HTERT RPE-1 (cell line): ENCODE measurements around the gene DDB1.

ENCODE experiments used
- in situ Hi-C: fragments of 300-500 bp; cut with MboI; formaldehyde crosslinking; loops from 4 replicates; pipeline ENCODE4 v1.14.3; 2020; ENCODE audit warnings: low sequenced_read_pairs

The DDB1 gene

DNA sequence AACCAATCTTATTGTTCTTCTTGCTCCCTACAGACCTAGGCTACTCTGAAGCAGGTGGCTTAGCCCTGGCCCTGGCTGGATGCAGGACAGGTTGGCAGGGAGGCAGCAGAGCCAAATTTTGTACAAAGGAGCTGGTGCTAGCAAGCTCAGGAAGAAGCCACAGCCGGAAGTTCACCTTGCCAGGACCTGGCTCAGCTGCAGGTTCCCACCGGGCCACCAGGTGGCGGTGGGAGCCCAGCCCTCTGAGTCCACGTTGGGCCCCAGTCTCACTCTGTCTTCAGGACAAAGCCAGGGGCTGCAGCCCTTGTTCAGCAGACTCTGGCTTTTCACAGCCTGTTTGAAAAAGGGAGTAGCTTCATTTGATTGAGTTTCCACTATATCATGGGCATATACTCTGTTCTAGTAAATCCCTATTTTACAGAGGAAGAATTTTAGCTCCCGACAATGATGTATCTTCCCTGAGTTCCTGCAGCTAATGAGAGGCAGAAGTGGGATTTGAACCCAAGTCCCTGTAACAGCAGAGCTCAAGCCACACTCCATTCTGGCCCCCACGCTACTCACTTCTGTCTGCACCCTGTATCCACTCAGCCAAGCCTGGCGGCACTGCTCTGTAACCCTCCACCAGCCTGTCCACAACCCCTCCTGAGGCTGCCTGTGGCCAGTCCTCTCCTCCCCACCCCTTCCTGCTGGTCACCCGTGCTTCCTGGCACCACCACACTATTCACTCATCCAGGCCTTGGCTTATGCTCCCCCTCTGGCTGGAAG lies 3.4 kb upstream of the DDB1 start:
- in situ Hi-C loops, result no loop called here

DNA sequence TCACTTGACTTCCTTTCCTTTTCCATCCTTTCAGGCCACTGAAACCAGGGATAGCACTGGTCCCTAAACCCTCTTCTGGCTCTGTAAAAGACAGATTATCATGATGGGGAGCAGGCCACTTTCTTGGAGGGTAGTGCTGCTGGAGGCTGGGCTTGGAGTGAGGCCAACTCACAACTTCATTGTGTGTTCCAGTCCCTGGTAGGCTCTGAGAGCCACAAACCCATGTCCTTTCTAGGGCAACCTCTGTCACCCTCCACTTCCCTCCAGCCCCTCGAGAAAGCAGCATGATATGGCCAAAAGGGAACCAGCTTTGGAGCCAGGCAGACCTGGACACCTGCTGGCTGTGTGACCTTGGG lies 2.4 kb upstream of the DDB1 start:
- in situ Hi-C loops, result no loop called here

- in situ Hi-C loops, result no loop called here
Observed at GRCh38 chr11:61334434-61335354, 1.8 kb upstream of the DDB1 start.

DNA sequence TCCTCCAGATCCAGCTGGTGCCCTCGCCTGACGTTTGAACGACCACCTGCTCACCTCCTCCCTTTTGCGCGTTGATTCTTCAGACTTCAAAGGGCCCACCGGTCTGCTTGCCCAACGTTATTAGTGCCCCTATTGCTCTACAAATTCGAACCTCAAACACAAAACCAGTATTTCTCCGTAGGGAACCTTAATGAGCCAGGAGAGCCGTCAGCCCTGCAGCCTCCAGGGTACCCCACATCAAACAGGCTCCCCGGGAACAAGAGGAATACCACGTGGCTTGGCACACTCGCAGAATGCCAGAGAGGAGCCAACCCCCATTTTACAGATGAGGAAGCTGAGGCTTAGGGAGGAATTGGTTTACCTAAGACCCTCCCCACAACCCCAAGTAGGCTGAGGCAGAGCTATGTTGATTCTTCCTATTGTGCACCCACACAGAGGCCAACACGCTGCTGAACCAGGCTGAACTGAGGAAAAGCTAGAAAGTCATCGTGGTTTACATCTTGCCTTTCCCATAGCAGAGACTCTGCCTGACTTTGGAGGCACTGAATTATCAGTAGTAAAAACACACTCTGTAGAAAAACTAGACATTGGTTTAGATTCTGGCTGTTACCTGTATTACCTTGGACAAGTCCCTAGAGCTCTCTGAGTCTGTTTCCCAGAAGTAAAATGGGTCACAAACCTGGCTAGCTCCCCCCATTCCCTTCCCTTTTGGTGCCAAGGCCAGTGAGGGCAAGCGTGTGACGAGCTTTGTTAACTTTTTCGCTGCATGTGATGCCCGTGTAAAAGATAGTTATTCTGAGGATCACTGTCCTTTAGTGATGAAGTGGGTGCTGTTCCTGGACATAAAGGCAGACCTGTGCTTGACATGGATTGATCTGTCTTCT lies 887 bp upstream of the DDB1 start:
- in situ Hi-C loops, result no loop called here

- in situ Hi-C loops, result no loop called here
Observed at GRCh38 chr11:61332281-61332796, 566 bp downstream of the DDB1 start.

DNA sequence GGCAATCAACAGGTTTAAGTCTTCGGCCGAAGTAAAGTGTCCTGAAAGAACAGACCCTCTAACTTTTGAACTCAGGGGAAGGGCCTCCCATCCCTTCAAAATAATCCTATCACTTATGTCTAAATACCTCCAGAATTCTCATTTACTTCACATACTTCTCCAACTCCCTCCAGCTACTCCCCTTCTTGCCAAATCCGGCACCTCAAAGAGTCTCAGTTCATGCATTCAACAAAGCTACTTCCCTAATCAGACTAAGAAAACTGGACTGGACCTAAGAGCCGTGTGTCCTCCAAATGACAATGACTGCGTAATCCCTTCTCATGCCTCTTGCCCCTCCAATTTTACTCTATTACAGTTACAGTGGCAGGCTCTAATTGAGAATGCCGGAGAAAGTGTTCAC lies 1.3 kb downstream of the DDB1 start:
- in situ Hi-C loops, result no loop called here

- in situ Hi-C loops, result no loop called here
Observed at GRCh38 chr11:61329871-61330270, 3.0 kb downstream of the DDB1 start.

GRCh38 chr11:61328351-61328750 lies 4.6 kb downstream of the DDB1 start:
- in situ Hi-C loops, result no loop called here

DNA sequence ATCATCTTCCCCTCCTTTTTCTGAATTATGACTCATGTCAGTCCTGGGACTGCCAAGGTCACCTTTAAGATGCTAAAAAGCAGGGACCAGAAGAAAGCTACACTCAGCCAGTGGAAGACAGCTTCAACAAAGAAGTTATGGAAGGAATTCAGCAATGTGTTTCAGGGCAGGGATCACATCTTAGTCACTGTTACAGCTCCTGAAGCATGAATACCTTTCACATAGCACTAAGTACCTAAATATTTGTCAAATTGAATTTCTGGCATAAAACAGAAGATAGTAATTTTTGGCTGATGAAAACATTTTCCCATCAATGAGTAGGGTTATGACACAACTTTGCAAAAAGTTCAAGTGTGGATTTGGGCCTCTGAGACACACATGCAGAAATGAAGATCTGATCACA lies 5.2 kb downstream of the DDB1 start:
- in situ Hi-C loops, result no loop called here

GRCh38 chr11:61325649-61326414 lies 7.1 kb downstream of the DDB1 start:
- in situ Hi-C loops, result no loop called here

DNA sequence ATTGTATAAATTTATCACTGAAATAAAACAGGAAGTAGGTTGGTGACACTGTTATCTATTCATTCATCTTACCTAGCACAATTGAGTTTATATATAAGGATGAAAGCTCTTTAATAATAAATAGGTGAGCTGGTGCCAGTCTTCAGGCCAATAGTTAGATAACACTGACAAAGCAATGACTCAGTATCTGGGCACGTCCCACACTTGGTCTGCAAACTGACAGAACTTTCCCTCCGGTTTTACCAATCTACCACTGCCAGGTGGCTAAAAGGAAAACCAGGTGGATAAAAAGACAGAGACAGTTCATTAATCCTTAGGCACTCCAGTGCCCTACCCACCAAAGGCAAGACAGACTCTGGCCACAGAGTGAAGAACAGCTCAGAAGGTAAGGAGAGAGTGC lies 17.6 kb downstream of the DDB1 start:
- in situ Hi-C loops, result no loop called here

- in situ Hi-C loops, result no loop called here
Observed at GRCh38 chr11:61310749-61311148, 22.2 kb downstream of the DDB1 start.

DNA sequence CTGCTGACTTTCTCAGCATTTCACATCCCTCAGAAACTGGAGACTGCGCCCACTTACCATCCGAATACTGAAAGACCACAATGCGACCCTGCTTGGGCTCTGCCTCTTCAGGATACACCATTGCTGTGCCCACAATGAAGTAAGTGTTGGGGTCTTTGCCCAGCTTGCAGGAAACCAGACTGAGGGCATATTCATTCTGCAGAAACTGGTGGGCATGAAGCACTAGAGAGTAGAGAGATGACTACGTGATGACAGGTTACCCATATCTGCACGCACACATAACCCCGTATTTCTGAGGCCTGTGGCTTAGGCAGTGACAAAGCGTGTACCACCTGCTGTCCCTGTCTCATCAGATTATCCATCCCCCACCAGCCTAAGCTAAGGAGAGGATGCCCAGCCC lies 23.2 kb downstream of the DDB1 start:
- in situ Hi-C loops, result no loop called here

GRCh38 chr11:61309141-61309540 lies 23.8 kb downstream of the DDB1 start:
- in situ Hi-C loops, result no loop called here

DNA sequence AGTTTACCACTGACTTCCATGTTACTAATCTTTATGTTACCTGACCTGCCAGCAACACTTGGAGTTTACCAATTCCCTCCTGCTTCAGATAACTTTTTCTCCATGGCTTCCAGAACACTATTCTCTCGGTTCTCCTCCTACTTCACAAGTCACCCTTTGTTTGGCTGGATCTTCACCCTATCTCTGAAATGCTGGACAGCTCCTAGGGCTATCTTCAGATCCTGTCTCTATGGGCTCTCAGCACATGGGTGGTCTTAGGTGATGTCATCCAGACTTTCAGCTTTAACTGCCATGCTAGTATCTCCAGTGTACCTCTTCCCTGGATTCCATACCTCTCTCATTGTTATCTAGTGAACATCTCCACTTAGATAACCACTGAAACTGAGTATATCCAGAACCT lies 25.6 kb downstream of the DDB1 start:
- in situ Hi-C loops, result no loop called here

- in situ Hi-C loops, result no loop called here
Observed at GRCh38 chr11:61306221-61306620, 26.7 kb downstream of the DDB1 start.

GRCh38 chr11:61305417-61305816 lies 27.5 kb downstream of the DDB1 start:
- in situ Hi-C loops, result no loop called here

GRCh38 chr11:61303725-61304124 lies 29.2 kb downstream of the DDB1 start:
- in situ Hi-C loops, result no loop called here

DNA sequence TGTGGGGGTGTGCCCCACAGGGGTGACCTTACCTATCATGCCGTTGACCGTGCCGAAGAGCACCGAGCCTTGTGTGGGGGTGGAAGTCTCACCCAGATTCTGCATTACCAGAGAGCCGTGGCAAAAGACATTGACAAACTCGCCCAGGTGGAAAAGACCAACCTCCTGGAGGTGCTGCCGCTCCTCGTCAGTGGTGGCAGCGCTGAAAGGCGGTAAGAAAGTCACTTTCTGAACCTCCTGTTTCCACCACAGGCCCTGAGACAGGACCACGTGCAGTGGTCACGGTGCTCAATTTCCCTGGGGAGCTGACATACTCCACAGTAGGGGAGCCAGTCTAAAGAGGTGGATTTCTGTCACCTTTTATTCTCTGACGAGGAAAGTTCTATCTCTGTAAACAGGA lies 30.4 kb downstream of the DDB1 start:
- in situ Hi-C loops, result no loop called here

DNA sequence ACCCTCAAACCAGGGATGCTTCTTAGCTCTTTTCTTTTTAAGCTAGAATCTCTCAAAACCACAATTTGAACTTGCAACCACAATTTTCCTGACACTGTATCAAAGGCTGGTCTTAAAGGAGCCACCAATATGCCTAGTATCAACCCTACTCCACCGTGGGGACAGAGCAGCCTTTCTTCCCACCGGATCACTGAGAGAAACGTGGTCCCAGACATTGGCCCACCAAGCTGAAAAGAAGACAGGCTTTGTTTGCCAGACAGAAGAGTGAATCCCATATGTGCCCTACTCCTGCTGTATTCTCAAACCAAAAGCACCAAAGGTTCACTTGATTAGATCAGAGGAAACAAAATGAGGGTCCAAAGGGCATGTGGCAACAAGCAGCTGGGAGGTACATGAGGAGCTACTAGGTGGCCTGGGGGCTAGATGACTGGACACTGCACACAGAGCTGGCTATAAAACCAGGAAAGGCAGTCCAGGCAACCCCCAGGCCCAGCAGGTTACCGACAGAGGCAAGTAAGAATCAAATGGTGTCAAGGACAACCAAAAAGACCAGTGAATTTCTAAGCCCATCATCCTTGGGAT lies 34.2 kb downstream of the DDB1 start:
- in situ Hi-C loops, result no loop called here
